ENCODE data around the gene CXCL1.

The CXCL1 gene

DNA sequence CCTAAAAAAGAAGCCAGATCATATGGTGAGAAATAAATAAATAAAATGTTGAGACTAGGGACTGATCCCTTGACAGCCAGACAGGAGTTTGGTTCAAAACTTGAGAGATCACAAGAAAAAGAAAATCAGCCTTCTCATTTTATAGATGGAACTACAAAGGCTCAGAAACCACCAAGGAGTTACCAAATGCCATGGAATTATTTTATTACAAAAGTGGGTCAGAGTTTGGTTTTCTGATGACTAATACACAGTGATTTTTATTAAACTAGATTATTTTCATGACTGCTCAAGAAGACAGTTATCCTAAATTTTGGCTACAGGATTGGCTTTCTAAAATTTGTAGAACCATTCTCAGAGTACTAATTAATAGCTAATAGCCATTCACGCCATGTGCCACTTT, 6.2 kb downstream of the CXCL1 start:
- Histone ChIP-seq H3K9me3 (replicated peaks; ENCODE audit: insufficient read depth, low read length) (no peaks in the 10 kb centered on the region), H3K9ac (ENCODE audit: low read length) (no peak overlapping the region), H3K4me3 (ENCODE audit: low read length) (no peak overlapping the region), H3K79me2 (ENCODE audit: low read length) (no peaks in the 10 kb centered on the region), H2AFZ (ENCODE audit: low read length) (no peak overlapping the region), H3K27me3 (replicated peaks; ENCODE audit: insufficient read depth, low read length) (no peaks in the 10 kb centered on the region), H4K20me1 (ENCODE audit: insufficient read depth, low read length) (no peaks in the 10 kb centered on the region), H3K9me2 (replicated peaks; ENCODE audit: insufficient read depth, low read length) (no peaks in the 10 kb centered on the region), H3K27ac (ENCODE audit: low read length) (no peak overlapping the region), H3K4me1 (ENCODE audit: low read length) (no peaks in the 10 kb centered on the region), H3K36me3 (replicated peaks; ENCODE audit: insufficient read depth, low read length) (no peaks in the 10 kb centered on the region), H3F3A (ENCODE audit: insufficient read depth, low read length) (no peaks in the 10 kb centered on the region), H3K4me2 (ENCODE audit: low read depth, low read length) (no peak overlapping the region)
- TF ChIP-seq EZH2 (optimal IDR thresholded peaks at IDR 0.05; ENCODE audit: low read depth, low read length) (no peak), EZH2phosphoT487 (IDR thresholded peaks at IDR 0.05; ENCODE audit: low read length) (no peak)
- TF ChIP-seq, protein P1, sequence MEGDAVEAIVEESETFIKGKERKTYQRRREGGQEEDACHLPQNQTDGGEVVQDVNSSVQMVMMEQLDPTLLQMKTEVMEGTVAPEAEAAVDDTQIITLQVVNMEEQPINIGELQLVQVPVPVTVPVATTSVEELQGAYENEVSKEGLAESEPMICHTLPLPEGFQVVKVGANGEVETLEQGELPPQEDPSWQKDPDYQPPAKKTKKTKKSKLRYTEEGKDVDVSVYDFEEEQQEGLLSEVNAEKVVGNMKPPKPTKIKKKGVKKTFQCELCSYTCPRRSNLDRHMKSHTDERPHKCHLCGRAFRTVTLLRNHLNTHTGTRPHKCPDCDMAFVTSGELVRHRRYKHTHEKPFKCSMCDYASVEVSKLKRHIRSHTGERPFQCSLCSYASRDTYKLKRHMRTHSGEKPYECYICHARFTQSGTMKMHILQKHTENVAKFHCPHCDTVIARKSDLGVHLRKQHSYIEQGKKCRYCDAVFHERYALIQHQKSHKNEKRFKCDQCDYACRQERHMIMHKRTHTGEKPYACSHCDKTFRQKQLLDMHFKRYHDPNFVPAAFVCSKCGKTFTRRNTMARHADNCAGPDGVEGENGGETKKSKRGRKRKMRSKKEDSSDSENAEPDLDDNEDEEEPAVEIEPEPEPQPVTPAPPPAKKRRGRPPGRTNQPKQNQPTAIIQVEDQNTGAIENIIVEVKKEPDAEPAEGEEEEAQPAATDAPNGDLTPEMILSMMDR (IDR thresholded peaks at IDR 0.05; ENCODE audit: low read length): no peak
- no peak for DNase-seq

DNA sequence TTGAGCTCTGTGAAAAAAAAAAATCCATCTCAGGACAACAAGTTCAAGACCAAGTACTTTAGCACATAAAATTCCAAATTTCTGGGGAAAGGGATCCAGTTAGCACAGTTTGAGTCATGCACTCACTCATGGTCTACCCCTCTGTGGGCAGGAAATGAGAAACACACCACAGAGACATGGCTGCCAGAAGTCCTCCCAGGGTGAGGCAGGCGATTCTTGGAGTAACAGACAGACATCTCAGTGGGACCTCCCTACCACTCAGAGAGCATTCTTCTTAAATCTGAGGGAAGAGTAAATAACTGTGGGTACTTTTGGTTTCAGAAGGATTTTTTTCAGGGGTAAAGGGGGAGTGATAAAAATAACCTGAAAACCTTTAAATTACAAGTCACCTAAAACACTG, 14.1 kb downstream of the CXCL1 start:
- peak overlapping the region; percentile 64 for H3K4me2 ChIP-seq (ENCODE audit: low read depth, low read length)
- H2AFZ ChIP-seq (ENCODE audit: low read length): peak overlapping the region; percentile 4; the same call in 1 of the 2 replicates

DNA sequence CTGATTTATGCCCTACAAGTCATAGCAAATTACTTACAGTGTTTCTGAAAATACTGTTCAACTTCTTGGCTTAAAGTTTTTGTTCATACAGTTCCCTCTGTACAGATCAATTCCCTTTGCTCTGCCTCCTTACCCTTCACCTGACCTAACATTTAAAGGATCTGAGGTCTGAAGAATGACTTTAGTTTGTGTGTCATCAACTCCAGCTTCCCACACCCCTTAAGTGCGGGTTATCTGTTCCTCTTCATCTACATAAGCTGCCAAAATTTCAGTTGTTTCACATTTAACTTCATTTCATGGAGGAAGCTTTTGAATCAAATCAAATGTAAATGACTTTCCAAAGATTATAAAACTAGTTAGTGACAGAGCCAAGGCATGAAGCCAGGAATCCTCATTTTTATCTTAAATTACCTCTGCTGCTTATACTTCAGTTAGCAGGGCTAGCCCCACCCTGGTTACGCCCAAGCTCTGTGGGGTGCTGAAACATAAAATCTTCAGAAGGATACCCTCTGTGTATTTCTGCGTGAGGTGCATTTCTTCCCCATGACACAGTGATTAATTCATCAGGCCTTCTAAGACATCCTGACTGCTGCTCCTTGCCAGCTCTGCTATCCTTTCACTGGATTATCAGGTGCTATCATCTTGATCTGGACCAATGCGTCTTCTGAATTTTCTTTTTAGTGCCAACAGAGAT, 16.5 kb downstream of the CXCL1 start:
- DNase-seq: no peak
- H3K9me3 ChIP-seq (replicated peaks; ENCODE audit: insufficient read depth, low read length): no peaks in the 10 kb centered on the region

More for the DNA sequence above, 14.1 kb downstream of the CXCL1 start:
- H3K4me1 ChIP-seq (ENCODE audit: low read length): peaks cover 26% of the 10 kb centered on the region
- H3K9ac ChIP-seq (ENCODE audit: low read length): no peak overlapping the region
- TF ChIP-seq EZH2phosphoT487 (IDR thresholded peaks at IDR 0.05; ENCODE audit: low read length) (no peak), EZH2 (optimal IDR thresholded peaks at IDR 0.05; ENCODE audit: low read depth, low read length) (no peak)
- TF ChIP-seq, protein P1 (IDR thresholded peaks at IDR 0.05; ENCODE audit: low read length): no peak
- peaks cover 18% of the 10 kb centered on the region for H3F3A ChIP-seq (ENCODE audit: insufficient read depth, low read length)
- peak overlapping the region; percentile 40; the same call in 1 of the 2 replicates for H3K27ac ChIP-seq (ENCODE audit: low read length)
- no peaks in the 10 kb centered on the region for H3K79me2 ChIP-seq (ENCODE audit: low read length)
- H4K20me1 ChIP-seq (ENCODE audit: insufficient read depth, low read length): no peaks in the 10 kb centered on the region
- no peaks in the 10 kb centered on the region for H3K9me3 ChIP-seq (replicated peaks; ENCODE audit: insufficient read depth, low read length)
- H3K36me3 ChIP-seq (replicated peaks; ENCODE audit: insufficient read depth, low read length): no peaks in the 10 kb centered on the region
- no peaks in the 10 kb centered on the region for H3K9me2 ChIP-seq (replicated peaks; ENCODE audit: insufficient read depth, low read length)
- H3K4me3 ChIP-seq (ENCODE audit: low read length): peak overlapping the region; percentile 16; the same call in 1 of the 2 replicates
- peak; percentile 82 for DNase-seq
- no peaks in the 10 kb centered on the region for H3K27me3 ChIP-seq (replicated peaks; ENCODE audit: insufficient read depth, low read length)

More for the DNA sequence above, 16.5 kb downstream of the CXCL1 start:
- H3F3A ChIP-seq (ENCODE audit: insufficient read depth, low read length): peaks cover 18% of the 10 kb centered on the region
- no peaks in the 10 kb centered on the region for H3K9me2 ChIP-seq (replicated peaks; ENCODE audit: insufficient read depth, low read length)
- H3K36me3 ChIP-seq (replicated peaks; ENCODE audit: insufficient read depth, low read length): no peaks in the 10 kb centered on the region
- TF ChIP-seq EZH2phosphoT487 (IDR thresholded peaks at IDR 0.05; ENCODE audit: low read length) (no peak), EZH2 (optimal IDR thresholded peaks at IDR 0.05; ENCODE audit: low read depth, low read length) (no peak)
- TF ChIP-seq, protein P1 (IDR thresholded peaks at IDR 0.05; ENCODE audit: low read length): no peak
- no peaks in the 10 kb centered on the region for H3K79me2 ChIP-seq (ENCODE audit: low read length)
- no peak overlapping the region for H3K4me2 ChIP-seq (ENCODE audit: low read depth, low read length)
- no peaks in the 10 kb centered on the region for H3K27me3 ChIP-seq (replicated peaks; ENCODE audit: insufficient read depth, low read length)
- no peak overlapping the region for H2AFZ ChIP-seq (ENCODE audit: low read length)
- no peaks in the 10 kb centered on the region for H4K20me1 ChIP-seq (ENCODE audit: insufficient read depth, low read length)
- H3K9ac ChIP-seq (ENCODE audit: low read length): no peak overlapping the region
- H3K4me1 ChIP-seq (ENCODE audit: low read length): peaks cover 26% of the 10 kb centered on the region
- no peak overlapping the region for H3K27ac ChIP-seq (ENCODE audit: low read length)
- no peak overlapping the region for H3K4me3 ChIP-seq (ENCODE audit: low read length)
